Body of pancreas (tissue), 4 donors: ENCODE measurements around the gene PRDM10. TPM values are rescaled to one million over a fixed set of nuclear protein-coding genes. Genes with fewer than 3 reads are reported as not detected.

Experiments used
- ATAC-seq: fragments of 150-250 bp; one replicate; pipeline ENCODE4 v1.9.1; 2016
- DNase-seq, 4 donors: peaks; one replicate each; pipeline ENCODE4 v3.0.0-alpha.2; 2019
- H3K27ac ChIP-seq, 4 donors: fragments of 200-600 bp; sonication (generic); 1 replicate in 3 of 4; 2 replicates in 1 of 4; pipeline versions ENCODE4 v1.5.1 to v1.6.1; 2016 to 2019; ENCODE audit warnings: mild to moderate bottlenecking in 1 of 4, mixed read lengths in 1 of 4, moderate library complexity in 1 of 4
- H3K27me3 ChIP-seq, 2 donors: fragments of 200-600 bp; sonication (generic); one replicate each; pipeline ENCODE4 v1.6.0; 2016; ENCODE audit warnings: mild to moderate bottlenecking in 1 of 2
- H3K36me3 ChIP-seq, 2 donors: fragments of 200-600 bp; sonication (generic); replicated peaks in 1 of 2; 2 replicates each; pipeline ENCODE4 v1.5.1; 2016; ENCODE audit warnings: low read depth in 2 of 2; ENCODE audit not compliant: insufficient read depth in 1 of 2
- H3K4me1 ChIP-seq: fragments of 200-600 bp; sonication (generic); one replicate; pipeline ENCODE4 v1.6.0; 2016
- H3K4me3 ChIP-seq, 2 donors: fragments of 200-600 bp; sonication (generic); 1 replicate in 1 of 2; 2 replicates in 1 of 2; pipeline ENCODE4 v1.5.1; 2016 to 2019
- H3K9me3 ChIP-seq, 3 donors: fragments of 200-600 bp; sonication (generic); 1 replicate in 2 of 3; 2 replicates in 1 of 3; pipeline ENCODE4 v1.5.1; 2016
- CTCF ChIP-seq, 7 experiments: fragments of 450-650 bp in 4 of 7; fragments of 200-600 bp in 3 of 7; sonication (generic) in 3 of 7; IDR thresholded peaks; one replicate each; pipeline ENCODE4 v1.5.1; 2016 to 2019; ENCODE audit warnings: antibody characterized with exemption in 7 of 7
- POLR2A ChIP-seq, 3 donors: fragments of 450-650 bp; IDR thresholded peaks; one replicate each; pipeline ENCODE4 v1.6.1; 2016; ENCODE audit warnings: antibody characterized with exemption in 3 of 3, mild to moderate bottlenecking in 2 of 3
- WGBS, 2 donors: methylation state at CpG; one replicate each; pipeline ENCODE4 v1.1.5; 2017; 5-methylcytosine and 5-hydroxymethylcytosine counted together
- intact Hi-C: fragments of 100-400 bp; cut with DNase I; formaldehyde crosslinking; loops from one replicate; pipeline ENCODE4 v1.15.1; 2023
- total RNA-seq, 2 donors: library from RNA; depleted of rRNA; stranded (reverse); fragments of >200 nt; gene quantifications; one replicate each; pipeline ENCODE4 v1.1.0, GENCODE V29; 2016

PRDM10 gene
- total RNA-seq, 2 donors from 2014 or later = 4.7 to 14.5 TPM

- WGBS, 2 donors = 84 to 91% methylated on average over 8 of the region's 8 CpGs
- TF ChIP-seq POLR2A (IDR thresholded peaks at IDR 0.05) (no peak), CTCF (IDR thresholded peaks at IDR 0.05) (no peak)
- Histone ChIP-seq H3K27me3 (no peaks in the 10 kb centered on the region), H3K4me3 (no peak overlapping the region), H3K27ac (no peak overlapping the region), H3K4me1 (peaks cover 13% of the 10 kb centered on the region), H3K36me3 (no peaks in the 10 kb centered on the region), H3K9me3 (no peaks in the 10 kb centered on the region)
- ATAC-seq = no peak
- intact Hi-C loops = no loop called here
- no peak for DNase-seq
These were observed 146.6 kb downstream of the PRDM10 start for GRCh38 chr11:129856036-129856435.

GRCh38 chr11:129855086-129855485 lies 147.5 kb downstream of the PRDM10 start:
- 81 to 93% methylated on average over 4 to 11 of the region's 11 CpGs for WGBS, 2 donors
- H3K4me1 ChIP-seq = peaks cover 13% of the 10 kb centered on the region
- no peaks in the 10 kb centered on the region for H3K9me3 ChIP-seq
- intact Hi-C loops = no loop called here
- no peak for TF ChIP-seq CTCF (IDR thresholded peaks at IDR 0.05)
- H3K4me3 ChIP-seq = no peak overlapping the region
- no peak overlapping the region for H3K27ac ChIP-seq
- no peaks in the 10 kb centered on the region for H3K36me3 ChIP-seq
- H3K27me3 ChIP-seq = no peaks in the 10 kb centered on the region
- ATAC-seq (no peak), DNase-seq (no peak)

GRCh38 chr11:129854232-129854805 lies 148.3 kb downstream of the PRDM10 start:
- H3K9me3 ChIP-seq = no peaks in the 10 kb centered on the region
- DNase-seq (no peak), ATAC-seq (no peak)
- H3K4me1 ChIP-seq = peaks cover 13% of the 10 kb centered on the region
- TF ChIP-seq POLR2A (IDR thresholded peaks at IDR 0.05) (no peak), CTCF (IDR thresholded peaks at IDR 0.05) (no peak)
- H3K27me3 ChIP-seq = no peaks in the 10 kb centered on the region
- WGBS, 2 donors = 56 to 62% methylated on average over 7 of the region's 7 CpGs
- intact Hi-C loops = no loop called here
- no peaks in the 10 kb centered on the region for H3K36me3 ChIP-seq
- H3K4me3 ChIP-seq = no peak overlapping the region
- peak overlapping the region in 3 of 4 donors; percentile 39 to 61 (median 42) for H3K27ac ChIP-seq

GRCh38 chr11:129853518-129854231 lies 149.0 kb downstream of the PRDM10 start:
- Histone ChIP-seq H3K9me3 (no peaks in the 10 kb centered on the region), H3K36me3 (no peaks in the 10 kb centered on the region), H3K4me3 (no peak overlapping the region), H3K27ac (peak overlapping the region in 3 of 4 donors; percentile 39 to 61 (median 42)), H3K27me3 (no peaks in the 10 kb centered on the region), H3K4me1 (peaks cover 13% of the 10 kb centered on the region)
- whole genome bisulfite sequencing, 2 donors = 10% methylated on average over 10 of the region's 10 CpGs
- peak; percentile 73 to 85 (median 82) for DNase-seq
- no peak for TF ChIP-seq POLR2A (IDR thresholded peaks at IDR 0.05)
- intact Hi-C loops = no loop called here
- peak; percentile 84 for ATAC-seq

GRCh38 chr11:129852125-129852740 lies 150.4 kb downstream of the PRDM10 start:
- H3K27ac ChIP-seq = no peak overlapping the region
- peaks cover 13% of the 10 kb centered on the region for H3K4me1 ChIP-seq
- H3K9me3 ChIP-seq = no peaks in the 10 kb centered on the region
- ATAC-seq = no peak
- H3K4me3 ChIP-seq = no peak overlapping the region
- no peak for DNase-seq
- H3K27me3 ChIP-seq = no peaks in the 10 kb centered on the region
- WGBS, 2 donors = 79 to 81% methylated on average over 15 of the region's 15 CpGs
- no peaks in the 10 kb centered on the region for H3K36me3 ChIP-seq
- intact Hi-C loops = no loop called here
- TF ChIP-seq CTCF (IDR thresholded peaks at IDR 0.05) (no peak), POLR2A (IDR thresholded peaks at IDR 0.05) (no peak)
